Stimulated activated CD4-positive, alpha-beta T cell treated with anti-CD3 and anti-CD28 coated beads, Interleukin-2, amount 100 ng/mL, for 48 hours (primary cell): ENCODE measurements around the gene TPRA1.
"Not testable (repeated sequence)": the region's sequence is repeated elsewhere in the genome, so short reads cannot be mapped to it uniquely, and the experiment has no call there.

ENCODE experiments used
- DNase-seq, 2 donors: peaks; one replicate each; pipeline ENCODE4 v3.0.0-alpha.2; 2020

TPRA1 gene

GRCh38 chr3:127535106-127535785 is 55.3 kb downstream of the TPRA1 start:
- no peak for DNase-seq

DNA sequence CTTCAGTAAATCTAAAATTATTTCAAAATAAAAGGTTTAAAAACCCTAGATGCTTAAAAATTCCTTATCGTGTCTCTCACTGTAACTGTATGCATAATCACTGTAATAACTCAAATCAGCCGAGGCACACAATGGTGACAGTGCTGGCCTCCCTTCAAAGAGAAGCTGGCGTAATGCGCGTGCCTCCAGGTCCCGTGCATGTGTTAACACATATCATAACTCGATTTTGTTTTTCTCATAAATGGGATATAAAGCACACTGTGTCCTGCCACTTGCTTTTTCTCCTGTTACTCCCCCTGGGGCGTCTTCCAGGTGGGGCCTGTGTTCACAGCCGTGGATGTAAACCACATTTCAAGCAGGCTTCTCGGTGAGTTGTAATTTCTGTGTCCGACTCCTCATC is 56.0 kb downstream of the TPRA1 start:
- DNase-seq: no peak

DNA sequence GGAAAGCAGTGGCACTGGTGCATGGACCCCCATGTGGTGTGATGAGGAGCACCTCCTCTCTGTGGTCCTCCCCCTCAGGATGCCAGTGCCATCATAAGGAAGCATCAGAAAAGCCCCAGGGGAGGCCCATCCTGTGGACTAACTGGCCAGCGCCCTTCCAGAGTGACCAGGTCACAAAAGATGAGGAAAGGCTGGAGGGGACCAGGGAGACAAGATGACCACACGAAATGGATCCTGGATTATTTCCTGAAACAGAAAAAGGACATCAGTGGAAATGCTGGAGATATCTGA is 56.4 kb downstream of the TPRA1 start:
- DNase-seq: no peak

DNA sequence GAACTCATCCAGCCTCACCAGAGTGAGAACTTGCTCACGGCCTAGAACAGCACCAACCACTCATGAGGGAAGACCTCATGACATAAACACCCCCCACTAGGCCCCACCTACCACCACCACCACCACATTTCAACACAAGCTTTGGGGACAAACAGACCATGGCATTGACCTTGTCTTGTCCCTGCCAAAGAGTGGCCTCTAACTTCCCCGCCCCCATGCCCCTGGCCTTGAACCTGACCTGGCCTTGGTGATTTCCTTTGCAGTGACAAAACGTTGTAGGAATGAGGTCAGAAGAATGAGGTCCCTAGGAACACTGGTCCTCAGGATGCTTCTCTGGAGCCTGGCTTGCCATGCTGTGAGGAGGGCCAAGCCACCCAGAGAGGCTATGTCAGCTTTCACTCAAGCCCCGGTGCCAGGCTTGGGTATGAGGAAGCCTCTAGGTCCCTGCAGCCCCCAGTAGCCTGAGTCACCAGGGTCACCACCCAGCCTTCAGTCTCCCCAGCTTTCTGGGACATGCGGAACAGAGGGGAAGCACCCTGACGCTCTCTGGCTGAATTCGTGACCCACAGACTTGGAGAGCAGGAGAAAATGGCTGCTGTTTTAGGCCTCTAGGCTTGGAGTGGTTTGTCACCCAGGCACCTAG is 57.9 kb downstream of the TPRA1 start:
- no peak for DNase-seq

GRCh38 chr3:127531821-127532220 is 58.7 kb downstream of the TPRA1 start:
- no peak for DNase-seq

- DNase-seq: not testable (repeated sequence)
Observed at GRCh38 chr3:127530863-127531262, 59.7 kb downstream of the TPRA1 start.

DNA sequence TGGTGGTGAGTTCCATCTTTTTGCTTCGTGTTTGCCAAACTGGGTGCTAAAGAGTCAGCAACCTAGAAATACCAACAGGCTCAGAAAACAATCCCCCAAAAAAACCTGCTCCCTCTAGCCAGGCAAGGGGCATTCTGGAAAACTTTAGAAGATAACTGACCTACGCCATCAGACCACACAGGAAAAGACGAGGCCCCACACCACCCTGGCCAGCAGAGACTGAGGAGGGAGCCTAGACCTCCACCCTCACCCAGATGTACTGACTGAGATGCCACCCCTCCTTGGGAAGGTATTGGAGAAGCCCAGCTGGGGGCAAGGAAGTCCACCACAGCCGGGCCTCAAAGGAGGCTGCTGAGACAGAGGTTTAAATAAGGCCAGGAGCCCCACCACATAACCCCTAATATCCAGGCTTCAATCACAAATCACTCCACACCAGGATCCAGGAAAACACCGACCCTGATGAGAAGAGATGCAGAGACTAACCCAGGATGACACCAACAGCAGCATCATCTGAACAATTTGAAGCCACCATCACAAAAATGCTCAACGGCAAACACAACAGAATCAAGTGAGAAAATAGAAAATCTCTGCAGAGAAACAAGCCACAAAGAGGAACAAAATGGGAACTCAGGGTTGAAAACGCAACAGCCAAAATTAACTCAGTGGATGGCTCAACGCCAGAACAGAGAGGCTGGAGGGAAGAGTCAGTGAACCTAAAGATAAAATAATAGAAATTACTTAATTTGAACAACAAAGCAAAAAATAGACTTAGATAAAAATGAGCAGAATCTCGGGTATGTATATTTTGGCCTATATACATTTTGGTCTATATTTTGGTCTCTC is 61.0 kb downstream of the TPRA1 start:
- no peak for DNase-seq

- DNase-seq: no peak
Observed at GRCh38 chr3:127525373-127525772, 65.2 kb downstream of the TPRA1 start.

DNA sequence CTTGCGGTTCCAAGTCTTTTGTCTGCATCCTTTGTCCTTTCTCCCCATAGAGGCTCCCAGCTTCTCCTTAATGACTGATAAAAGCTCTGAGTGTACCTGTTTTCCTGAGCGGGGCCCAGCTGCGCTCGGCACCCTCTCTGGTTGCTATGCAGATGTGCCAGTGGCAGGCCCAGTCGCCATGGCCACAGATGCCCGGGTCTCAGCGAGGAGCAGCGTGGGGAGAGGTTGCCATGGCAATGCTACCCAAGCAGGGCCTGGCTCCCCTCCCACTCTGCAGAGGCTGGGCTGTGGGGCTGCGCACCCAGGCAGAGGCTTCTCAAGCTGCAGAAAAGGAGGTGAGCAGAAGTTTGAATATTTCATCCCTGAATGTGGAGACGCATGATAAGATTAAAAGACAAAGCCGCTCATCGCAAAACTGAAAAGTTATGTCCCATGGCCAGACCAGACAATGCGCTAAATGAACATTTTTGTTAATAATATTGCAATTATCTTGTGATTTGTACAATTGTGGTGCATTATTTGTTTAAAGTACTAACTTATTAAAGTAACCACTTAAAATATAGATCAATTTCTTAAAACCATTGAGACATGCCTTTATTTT is 66.1 kb downstream of the TPRA1 start:
- DNase-seq: no peak
